ENCODE measurements around the gene OTOP3. TPM values are rescaled to one million over a fixed set of nuclear protein-coding genes. Genes with fewer than 3 reads are reported as not detected.

The OTOP3 gene
- total and polyA plus RNA-seq, 2 donors (not counting 3 experiments of a cell fraction or from before 2014, with no cell fraction given) = not detected

DNA sequence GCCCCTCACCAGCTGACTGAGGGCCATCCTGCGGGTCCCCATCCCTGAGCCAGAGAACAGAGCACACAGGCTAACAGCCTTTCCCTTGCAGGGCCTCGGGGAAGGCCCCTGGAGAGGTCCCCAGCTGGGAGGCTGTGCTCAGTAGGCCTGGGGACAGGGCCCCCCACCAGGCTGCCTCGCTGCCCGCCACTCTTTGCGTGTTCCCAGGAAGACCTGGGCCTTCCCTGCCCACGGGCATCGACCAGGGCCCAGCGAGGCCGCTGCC is 36.1 kb downstream of the OTOP3 start:
- H3K9me3 ChIP-seq (replicated peaks; ENCODE audit: control insufficient read depth, insufficient read depth, low read length) = no peaks in the 10 kb centered on the region
- H3K27me3 ChIP-seq (ENCODE audit: control insufficient read depth in 2 of 2, insufficient read depth in 2 of 2, low read length in 2 of 2) = peaks cover 5% of the 10 kb centered on the region in 2 experiments
- H3K79me2 ChIP-seq (ENCODE audit: control insufficient read depth, insufficient read depth, low read length) = no peaks in the 10 kb centered on the region
- no peaks in the 10 kb centered on the region for H3K36me3 ChIP-seq (ENCODE audit: control insufficient read depth in 2 of 2, extremely low read depth in 1 of 2, insufficient read depth in 2 of 2, low read length in 2 of 2)
- no peak overlapping the region for H3K27ac ChIP-seq (ENCODE audit: insufficient read depth, low read depth, low read length)
- peaks cover 17% of the 10 kb centered on the region for H3K4me1 ChIP-seq (ENCODE audit: control insufficient read depth, extremely low read depth, insufficient read depth, low read length)
- TF ChIP-seq EZH2 (IDR thresholded peaks at IDR 0.05; ENCODE audit: borderline replicate concordance, low read depth, low read length, severe bottlenecking) (no peak), MYC (IDR thresholded peaks at IDR 0.05; ENCODE audit: low read depth, low read length) (no peak)
- ChIA-PET CTCF (interaction anchor here (0.9 to 6.9 kb wide), 10 partner anchors 10 to 230 kb away, joined by 3 to 63 read pairs (median 5); partner anchors contain the start of gene MRPL58), POLR2A (interaction anchor here (1.3 to 2.0 kb wide), 3 partner anchors 10 to 99 kb away, joined by 4 to 8 read pairs (median 8); partner anchors contain the start of genes CDR2L and FDXR)
- TSS peak; percentile 26 for BruUV-seq (replicated peaks)
- no peaks in the 10 kb centered on the region for H4K20me1 ChIP-seq (replicated peaks; ENCODE audit: control insufficient read depth, extremely low read depth, insufficient read depth, low read length)
- peak overlapping the region; percentile 6 for H3K4me2 ChIP-seq (ENCODE audit: insufficient read depth, low read length)
- dilution Hi-C loops (cut with MboI; ENCODE audit: extremely low pct_ligation_motif_present, low sequenced_read_pairs) (no loop called here), intact Hi-C loops (cut with micrococcal nuclease) (loop anchor here (1.0 kb wide), 1 partner anchor 11 kb away; no protein-coding TSS in a partner anchor)
- FAIRE-seq (no peak), DNase-seq (ENCODE audit: low read depth, low spot score) (no peak)
- H2AFZ ChIP-seq (ENCODE audit: low read depth, low read length) = peak overlapping the region; percentile 77
- H3K4me3 ChIP-seq (replicated peaks in 1 of 3; ENCODE audit: insufficient read depth in 1 of 3, low read depth in 1 of 3, low read length in 3 of 3) = peak overlapping the region in 2 of 3 experiments; percentile 38 to 89
- H3K9ac ChIP-seq (replicated peaks; ENCODE audit: extremely low read depth, insufficient read depth, low read length) = no peak overlapping the region
- no peaks in the 10 kb centered on the region for H3K9me1 ChIP-seq (replicated peaks; ENCODE audit: control insufficient read depth, extremely low read depth, insufficient read depth, low read length)

DNA sequence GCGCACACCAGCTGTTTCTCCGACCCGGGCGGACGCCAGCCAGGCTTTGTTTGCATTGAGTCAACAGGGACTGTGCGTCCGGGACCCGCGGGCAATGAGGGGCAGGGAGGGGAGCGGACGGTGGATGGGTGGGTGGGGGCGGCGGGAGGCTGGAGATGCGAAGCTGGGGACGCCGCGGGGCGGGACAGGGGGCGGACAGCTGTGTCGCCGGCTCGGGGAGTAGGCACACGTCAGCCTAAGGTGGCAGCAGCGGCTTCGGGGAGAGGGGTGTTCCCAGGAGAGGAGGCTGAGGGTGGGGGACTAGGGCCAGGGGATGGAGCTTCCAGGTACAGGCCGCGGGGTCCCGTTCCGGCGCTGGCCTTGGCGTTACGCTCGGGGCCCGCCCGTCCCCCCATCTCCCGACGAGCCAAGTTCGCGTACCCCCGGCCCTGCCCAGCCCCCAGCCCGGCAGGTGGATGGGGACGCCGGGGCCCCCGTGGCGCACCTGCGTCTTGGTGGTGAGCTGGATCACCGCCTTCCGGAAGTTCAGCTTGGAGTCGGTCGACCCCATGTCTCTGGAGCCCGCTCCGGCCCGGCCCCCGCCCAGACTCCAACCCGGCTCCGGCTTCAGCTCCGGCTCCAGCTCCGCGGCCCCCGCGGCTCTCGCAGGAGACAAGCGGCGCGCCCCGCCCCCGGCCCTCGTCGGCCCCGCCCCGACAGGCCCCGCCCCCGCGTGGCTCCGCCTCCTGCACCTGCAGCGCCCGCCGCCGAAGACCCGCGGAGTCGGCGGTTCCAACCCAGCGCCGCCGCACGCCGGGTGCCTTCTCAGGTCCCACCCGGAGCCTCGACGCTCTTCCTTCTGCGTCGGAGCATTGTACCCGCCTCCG is 36.6 kb downstream of the OTOP3 start, which contains the start of gene HID1:
Gene HID1, minus strand, starts transcription at position 653 of the 866 bp plus-strand sequence. Its CDS starts 103 bp downstream, at position 550.
- POLR2A ChIA-PET = interaction anchor here (1.3 to 2.0 kb wide), 3 partner anchors 11 to 99 kb away, joined by 4 to 8 read pairs (median 8); partner anchors contain the start of genes CDR2L and FDXR
- peak; percentile 39 for DNase-seq (ENCODE audit: low read depth, low spot score)

More for the DNA sequence above, 36.6 kb downstream of the OTOP3 start, which contains the start of gene HID1:
- Histone ChIP-seq H3K79me2 (ENCODE audit: control insufficient read depth, insufficient read depth, low read length) (no peaks in the 10 kb centered on the region), H3K36me3 (ENCODE audit: control insufficient read depth in 2 of 2, extremely low read depth in 1 of 2, insufficient read depth in 2 of 2, low read length in 2 of 2) (no peaks in the 10 kb centered on the region), H3K9ac (replicated peaks; ENCODE audit: extremely low read depth, insufficient read depth, low read length) (peak within 1 kb of the TSS; percentile 46), H3K9me3 (replicated peaks; ENCODE audit: control insufficient read depth, insufficient read depth, low read length) (no peaks in the 10 kb centered on the region), H3K4me2 (ENCODE audit: insufficient read depth, low read length) (peak within 1 kb of the TSS; percentile 53), H3K27ac (ENCODE audit: insufficient read depth, low read depth, low read length) (no peak within 1 kb of the TSS), H3K27me3 (ENCODE audit: control insufficient read depth in 2 of 2, insufficient read depth in 2 of 2, low read length in 2 of 2) (peaks cover 5% of the 10 kb centered on the region in 2 experiments), H3K4me1 (ENCODE audit: control insufficient read depth, extremely low read depth, insufficient read depth, low read length) (peaks cover 17% of the 10 kb centered on the region), H2AFZ (ENCODE audit: low read depth, low read length) (peak within 1 kb of the TSS; percentile 90), H3K4me3 (replicated peaks in 1 of 3; ENCODE audit: insufficient read depth in 1 of 3, low read depth in 1 of 3, low read length in 3 of 3) (peak within 1 kb of the TSS; percentile 51 to 89 (median 74)), H3K9me1 (replicated peaks; ENCODE audit: control insufficient read depth, extremely low read depth, insufficient read depth, low read length) (no peaks in the 10 kb centered on the region), H4K20me1 (replicated peaks; ENCODE audit: control insufficient read depth, extremely low read depth, insufficient read depth, low read length) (no peaks in the 10 kb centered on the region)
- CTCF ChIA-PET = interaction anchor here (0.7 to 6.9 kb wide), 11 partner anchors 10 to 229 kb away, joined by 3 to 63 read pairs (median 4); partner anchors contain the start of genes CDR2L and MRPL58
- intact Hi-C loops (cut with micrococcal nuclease) = loop anchor here (1.0 kb wide), 1 partner anchor 10 kb away; no protein-coding TSS in a partner anchor
- TF ChIP-seq MYC (IDR thresholded peaks at IDR 0.05; ENCODE audit: low read depth, low read length) (no peak), EZH2 (IDR thresholded peaks at IDR 0.05; ENCODE audit: borderline replicate concordance, low read depth, low read length, severe bottlenecking) (peak; percentile 17)
- TF ChIP-seq, protein P1, sequence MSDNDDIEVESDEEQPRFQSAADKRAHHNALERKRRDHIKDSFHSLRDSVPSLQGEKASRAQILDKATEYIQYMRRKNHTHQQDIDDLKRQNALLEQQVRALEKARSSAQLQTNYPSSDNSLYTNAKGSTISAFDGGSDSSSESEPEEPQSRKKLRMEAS (IDR thresholded peaks at IDR 0.05; ENCODE audit: insufficient read depth, insufficient read length) = no peak
- BruUV-seq (replicated peaks) = no TSS peak
- dilution Hi-C loops (cut with MboI; ENCODE audit: extremely low pct_ligation_motif_present, low sequenced_read_pairs) = no loop called here
- peak; percentile 70 for FAIRE-seq

Measured in endothelial cell of umbilical vein (primary cell).